HG02938 (cell line): ENCODE results near the gene MSANTD1.

Experiments used
- ATAC-seq: cut with Tn5 transposase; IDR thresholded peaks from one replicate; pipeline ENCODE4 v1.9.1; 2021; ENCODE audit warnings: mild to moderate bottlenecking, moderate library complexity; ENCODE audit not compliant: unreplicated experiment

MSANTD1 gene

DNA sequence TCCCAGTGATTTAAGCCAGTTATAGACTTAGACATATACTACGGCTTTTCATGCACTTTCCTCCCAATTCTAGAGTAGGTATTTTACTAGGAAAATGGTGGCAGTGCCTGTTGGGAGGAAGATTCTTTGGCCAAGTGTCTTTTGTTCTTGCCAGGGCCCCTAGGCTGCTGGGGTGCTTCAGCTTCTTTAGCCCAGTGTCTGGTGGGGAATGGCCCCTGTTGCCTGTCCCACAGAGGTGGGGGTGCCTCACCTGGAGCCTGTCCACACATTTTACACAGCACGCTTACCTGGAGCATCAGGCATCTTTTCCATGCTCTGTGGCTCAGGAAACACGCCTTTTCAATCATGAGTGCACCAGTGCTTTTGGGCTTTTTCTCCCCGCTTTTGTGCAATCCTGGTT, 33.2 kb upstream of the MSANTD1 start:
- no peak for ATAC-seq

DNA sequence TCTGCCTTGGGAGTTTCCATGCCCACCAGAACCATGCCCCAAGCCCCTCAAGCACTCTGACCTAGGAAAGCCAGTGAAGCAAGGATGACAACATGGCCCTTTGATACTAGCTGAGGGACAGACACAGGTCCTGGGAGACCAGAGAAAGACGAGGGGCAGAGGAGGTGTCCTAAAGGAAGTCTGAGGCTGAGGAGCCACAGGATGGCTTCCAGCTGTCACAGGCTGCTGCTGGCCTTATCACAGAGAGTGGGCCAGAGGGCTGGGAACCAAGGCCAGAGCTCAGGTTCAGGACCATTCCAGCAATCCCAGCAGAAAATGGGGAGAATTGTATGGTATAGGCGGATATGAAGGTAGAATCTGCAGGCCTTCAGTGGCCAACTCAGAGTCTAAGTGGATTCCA, 31.7 kb upstream of the MSANTD1 start:
- ATAC-seq: no peak

DNA sequence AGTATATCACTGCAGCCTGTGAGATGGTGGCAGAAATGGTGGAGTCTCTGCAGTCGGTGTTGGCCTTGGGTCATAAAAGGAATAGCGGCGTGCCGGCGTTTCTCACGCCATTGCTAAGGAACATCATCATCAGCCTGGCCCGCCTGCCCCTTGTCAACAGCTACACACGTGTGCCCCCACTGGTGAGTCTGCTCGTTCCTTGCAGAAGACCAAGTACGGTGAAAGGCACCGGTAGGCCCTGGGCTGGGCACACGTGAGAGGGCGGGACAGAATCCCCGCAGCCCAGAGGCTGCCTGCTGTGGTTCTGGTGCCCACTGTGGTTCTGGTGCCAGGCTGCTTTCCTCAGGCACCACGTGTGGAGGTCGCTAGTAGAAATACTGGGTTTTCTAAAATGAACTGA, 31.2 kb upstream of the MSANTD1 start:
- ATAC-seq: no peak

DNA sequence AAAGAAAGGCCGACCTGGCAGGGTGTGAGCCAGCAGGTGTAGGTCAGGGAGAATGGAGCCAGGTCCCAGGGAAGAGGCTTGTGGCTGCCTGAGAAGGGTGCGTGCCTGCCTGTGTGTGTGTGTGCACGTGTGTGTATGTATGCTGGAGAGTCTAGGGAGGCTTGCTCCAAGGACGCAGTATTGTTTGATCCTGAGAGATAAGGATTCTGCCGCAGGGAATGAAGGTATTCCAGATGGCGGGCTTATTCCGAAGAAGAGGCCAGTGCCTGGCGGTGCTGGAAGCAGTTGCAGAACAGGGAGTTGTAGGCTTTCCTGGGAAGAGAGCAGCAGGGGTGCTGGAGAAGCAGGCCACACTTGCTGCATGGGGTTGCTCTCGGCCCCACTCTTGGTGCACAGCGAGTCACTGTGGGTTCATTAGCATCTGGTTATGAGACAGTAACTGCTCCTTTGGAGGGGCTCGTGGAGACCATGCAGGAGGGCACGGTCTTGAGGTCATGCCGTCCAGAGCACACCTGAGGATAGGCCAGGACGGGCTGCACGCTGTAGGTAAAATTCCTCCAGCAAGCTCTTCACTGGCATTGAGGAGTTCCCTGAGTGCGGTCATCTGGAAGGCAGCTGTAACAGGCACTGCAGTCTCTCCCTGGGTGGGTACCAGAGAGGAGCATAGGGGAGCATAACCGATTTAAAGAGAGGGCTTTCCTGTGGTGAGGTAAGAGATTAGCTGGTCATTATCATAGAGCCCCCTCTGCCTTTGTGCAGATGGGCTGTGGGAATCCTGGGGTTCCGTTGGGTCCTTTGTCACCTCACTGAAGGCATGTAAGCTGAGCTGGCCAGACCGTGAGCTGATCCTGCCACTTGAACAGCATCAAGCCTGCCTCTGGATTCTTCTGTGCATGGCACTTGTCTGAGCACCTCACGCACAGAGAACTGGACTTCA, 29.9 kb upstream of the MSANTD1 start:
- no peak for ATAC-seq

DNA sequence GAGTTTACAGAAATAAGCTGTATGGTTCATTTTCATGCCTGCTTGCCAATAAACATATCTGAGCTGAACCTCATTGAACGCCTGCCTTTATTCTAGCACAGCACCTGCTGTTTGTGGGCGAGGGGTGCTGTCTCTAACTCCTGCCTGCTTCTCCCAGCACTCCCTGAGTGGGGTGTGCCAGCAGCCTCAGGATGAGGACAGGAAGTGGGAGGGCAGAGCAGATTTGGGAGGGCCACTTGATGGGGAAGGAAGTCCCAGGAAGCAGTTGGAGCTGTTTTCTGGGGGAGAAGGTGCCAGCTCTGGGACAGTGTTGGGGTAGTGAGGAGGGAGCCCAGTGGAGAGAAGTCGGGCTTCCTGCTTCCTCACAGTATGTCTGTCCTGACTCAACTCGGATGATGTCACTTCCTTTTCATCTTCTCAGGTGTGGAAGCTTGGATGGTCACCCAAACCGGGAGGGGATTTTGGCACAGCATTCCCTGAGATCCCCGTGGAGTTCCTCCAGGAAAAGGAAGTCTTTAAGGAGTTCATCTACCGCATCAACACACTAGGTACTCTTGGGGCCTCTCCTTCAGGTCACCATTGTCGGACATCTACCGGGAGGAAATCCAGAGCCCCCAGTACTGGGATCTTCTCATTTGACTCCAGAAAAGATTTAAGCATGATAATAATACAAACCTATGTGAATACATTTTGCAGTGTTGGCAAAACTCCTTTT, 29.0 kb upstream of the MSANTD1 start:
- ATAC-seq: no peak

DNA sequence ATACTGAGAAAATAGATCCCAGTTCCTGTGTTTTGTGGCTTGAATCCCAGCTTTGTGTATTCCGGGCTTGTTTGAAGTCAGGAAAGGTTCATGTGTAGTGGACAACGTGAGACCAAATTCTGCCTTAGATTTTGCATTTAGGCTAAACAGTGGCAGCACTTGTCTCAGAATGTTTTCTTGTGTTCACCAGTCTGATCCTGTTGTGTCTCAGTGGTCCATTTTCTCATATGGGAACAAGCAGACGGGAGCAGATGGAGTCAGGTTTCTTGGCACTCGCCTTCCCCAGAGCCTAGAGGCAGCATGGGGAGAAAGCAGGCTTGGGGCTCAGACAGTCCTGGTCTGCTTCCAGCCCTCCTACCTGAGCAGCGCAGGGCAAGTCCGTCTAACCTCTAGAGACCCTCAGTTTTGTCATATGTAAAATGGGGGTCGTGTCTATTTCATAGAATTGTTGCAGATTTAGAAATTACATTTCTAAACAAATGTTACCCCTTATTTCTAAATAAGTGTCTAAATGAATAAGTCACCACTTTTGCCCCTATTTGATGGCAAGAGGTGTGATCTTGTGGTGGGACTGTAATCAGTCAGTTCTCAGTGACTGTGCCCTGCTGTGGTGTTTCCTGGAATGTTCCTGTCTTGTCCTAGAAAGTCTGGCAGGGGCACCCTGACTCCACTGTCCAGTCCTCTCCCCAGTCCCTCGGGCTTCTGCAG, 28.3 kb upstream of the MSANTD1 start:
- no peak for ATAC-seq

DNA sequence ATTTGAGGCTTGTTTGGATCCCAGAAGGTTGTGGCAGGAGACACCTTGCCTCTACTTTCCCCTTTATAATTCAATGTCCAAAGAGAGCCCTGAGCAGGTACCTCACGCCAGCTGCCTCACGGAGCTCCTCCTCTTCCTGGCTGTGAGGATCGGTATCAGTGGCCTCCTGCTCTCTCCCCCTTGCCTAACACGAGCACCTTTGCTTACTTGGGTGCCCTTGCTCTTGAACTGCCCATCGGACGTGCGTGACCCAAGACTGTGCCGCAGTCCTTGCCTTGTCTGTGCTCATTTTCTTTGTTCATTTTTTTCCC, 27.8 kb upstream of the MSANTD1 start:
- no peak for ATAC-seq

DNA sequence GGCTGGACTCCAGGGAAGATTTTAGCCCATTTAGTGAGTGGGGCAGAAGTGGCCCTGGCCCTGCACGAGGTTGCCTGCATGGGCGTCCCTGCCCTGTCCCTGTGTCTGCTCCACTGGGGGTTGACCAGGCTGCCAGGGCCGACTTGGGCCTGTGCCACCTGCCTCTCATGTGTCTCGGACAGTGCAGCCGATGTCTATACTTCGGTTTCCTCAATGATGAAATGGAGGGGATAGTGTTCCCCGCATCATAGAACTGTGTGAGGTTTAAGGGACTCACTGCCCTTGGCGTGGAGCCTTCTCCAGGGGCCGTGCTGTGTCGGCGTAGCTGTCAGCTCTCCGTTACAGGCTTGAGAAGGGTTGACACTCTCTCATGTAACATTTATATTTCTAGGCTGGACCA, 27.0 kb upstream of the MSANTD1 start:
- ATAC-seq: no peak

DNA sequence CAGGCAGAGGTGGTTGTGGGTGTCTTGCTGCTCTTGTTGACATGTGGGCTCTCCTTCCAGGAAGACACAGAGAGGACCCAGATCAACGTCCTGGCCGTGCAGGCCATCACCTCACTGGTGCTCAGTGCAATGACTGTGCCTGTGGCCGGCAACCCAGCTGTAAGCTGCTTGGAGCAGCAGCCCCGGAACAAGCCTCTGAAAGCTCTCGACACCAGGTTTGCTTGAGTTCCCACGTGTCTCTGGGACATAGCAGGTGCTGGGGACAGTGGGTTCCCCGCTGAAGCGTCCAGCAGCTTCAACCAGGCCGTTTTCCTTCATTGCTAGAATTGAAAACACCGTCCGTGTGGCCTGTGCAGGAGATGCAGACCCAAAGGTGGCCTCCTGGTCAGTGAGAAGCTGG, 25.6 kb upstream of the MSANTD1 start:
- ATAC-seq: no peak

DNA sequence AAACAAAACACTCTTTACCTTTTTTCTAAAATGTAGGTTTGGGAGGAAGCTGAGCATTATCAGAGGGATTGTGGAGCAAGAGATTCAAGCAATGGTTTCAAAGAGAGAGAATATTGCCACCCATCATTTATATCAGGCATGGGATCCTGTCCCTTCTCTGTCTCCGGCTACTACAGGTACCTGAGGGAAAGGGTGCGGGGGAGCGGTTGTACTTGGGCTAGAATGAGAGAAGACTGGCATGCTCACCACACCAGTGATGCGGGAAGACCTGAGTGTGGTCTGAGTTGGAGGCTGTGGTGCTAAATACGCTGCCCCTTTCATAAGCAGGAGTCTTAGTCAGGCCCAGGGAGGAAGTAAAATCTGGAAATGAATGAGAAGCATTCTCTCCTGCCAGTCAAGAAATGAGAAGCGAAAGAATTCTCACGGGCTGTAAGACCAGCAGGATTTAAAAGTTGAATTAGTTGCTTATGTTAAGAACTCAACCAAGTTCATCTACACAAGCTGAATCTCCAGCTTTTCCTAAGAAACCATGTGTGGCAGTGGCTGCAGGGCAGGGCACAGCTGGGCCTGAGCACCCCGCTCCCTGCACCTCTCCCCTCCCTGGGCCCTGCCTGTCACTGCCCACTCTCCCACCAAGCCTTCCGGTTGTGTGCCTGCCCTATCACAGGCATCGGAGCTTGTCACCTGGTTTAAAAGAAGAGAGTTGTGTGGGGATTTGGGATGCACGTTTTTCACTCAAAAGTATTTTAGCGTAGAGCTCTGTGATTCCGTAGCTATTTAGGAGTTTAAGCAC, 24.8 kb upstream of the MSANTD1 start:
- ATAC-seq: no peak

DNA sequence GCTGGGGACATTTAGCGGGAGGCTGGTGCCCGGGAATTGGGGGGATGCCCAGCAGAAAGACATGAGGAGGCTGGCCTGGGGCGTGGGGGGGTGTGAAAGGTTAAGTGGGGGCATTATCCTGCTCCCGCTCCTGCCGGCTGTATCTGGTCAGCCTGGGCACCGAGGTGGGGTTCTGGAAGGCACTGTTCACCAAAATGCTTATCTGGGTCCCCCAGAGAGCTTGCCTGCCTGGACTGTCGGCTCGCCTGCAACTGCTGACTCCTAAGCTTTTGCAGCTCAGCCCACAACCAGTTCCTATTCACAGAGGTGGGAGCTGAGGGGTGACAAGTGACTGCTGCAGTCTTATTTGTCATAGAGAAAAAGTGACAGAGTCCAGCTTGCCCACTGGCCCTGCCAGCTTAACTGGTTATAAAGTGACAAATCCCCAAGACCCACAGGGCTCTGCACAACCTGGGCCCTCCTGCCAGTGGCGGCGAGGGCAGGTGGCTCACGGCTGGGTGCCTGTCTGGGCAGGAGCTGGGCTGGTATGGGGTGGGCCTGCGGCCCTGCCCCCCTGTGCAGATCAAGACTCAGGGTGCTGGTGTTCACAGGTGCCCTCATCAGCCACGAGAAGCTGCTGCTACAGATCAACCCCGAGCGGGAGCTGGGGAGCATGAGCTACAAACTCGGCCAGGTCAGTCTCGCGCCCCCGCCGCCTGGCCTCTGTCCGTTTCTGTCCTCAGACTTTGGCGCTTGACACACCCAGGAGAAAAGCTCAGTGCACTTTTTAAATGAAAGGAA, 23.7 kb upstream of the MSANTD1 start:
- ATAC-seq: no peak

DNA sequence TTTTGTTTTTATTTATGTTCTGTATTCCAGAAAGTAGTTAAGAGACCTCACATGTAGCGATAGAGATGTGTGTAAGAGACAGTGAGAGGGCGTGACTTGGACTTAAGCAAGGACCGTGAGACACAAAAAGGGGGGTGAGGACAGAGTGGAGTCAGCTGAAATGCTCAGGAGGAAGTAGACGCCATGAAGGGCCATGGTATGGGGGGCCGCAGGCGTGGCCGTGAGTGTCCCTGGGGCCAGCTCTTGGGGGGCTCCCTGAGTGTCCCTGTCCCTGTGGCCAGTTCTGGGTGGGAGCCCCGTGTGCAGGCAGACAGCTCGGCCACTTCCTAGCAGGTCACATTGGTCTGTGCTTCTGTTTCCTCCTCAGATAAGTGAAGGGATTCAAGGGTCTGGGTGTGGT, 23.0 kb upstream of the MSANTD1 start:
- no peak for ATAC-seq

DNA sequence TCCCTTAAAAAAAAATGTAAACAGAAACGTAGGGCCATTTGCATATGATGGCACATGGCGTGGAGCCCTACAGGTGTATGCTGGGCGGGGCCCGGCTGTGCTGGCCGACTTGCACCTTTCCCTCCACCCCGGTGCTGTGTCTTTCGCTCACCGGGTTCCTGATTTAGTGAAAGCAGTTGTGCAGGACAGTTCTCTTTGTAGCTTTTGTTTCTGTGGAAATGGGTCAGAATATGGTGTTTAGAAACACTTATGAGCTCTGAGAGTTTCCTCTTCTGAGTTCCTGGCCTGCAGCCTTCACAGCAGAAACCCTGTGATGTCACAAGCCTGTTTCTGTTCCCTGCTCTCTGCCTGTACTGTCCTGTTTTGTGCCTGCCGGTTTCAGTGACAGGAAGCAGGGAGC, 22.5 kb upstream of the MSANTD1 start:
- ATAC-seq: no peak

DNA sequence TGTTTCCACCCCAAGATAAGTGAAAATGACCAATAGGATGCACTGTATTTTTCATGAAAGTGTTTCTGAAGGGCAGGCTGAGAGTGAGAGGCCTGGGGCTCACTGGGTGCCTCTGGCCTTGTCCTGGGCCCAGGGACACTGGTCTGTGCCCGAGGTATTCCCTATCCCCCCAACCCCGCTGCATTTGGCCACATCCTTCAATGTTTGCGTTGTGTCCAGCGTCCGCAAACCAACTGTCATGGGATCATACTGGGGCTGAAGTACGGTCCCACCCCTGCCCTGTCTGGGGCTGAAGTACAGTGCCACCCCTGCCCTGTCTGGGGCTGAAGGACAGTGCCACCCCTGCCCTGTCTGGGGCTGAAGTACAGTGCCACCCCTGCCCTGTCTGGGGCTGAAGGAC, 22.0 kb upstream of the MSANTD1 start:
- ATAC-seq: no peak

DNA sequence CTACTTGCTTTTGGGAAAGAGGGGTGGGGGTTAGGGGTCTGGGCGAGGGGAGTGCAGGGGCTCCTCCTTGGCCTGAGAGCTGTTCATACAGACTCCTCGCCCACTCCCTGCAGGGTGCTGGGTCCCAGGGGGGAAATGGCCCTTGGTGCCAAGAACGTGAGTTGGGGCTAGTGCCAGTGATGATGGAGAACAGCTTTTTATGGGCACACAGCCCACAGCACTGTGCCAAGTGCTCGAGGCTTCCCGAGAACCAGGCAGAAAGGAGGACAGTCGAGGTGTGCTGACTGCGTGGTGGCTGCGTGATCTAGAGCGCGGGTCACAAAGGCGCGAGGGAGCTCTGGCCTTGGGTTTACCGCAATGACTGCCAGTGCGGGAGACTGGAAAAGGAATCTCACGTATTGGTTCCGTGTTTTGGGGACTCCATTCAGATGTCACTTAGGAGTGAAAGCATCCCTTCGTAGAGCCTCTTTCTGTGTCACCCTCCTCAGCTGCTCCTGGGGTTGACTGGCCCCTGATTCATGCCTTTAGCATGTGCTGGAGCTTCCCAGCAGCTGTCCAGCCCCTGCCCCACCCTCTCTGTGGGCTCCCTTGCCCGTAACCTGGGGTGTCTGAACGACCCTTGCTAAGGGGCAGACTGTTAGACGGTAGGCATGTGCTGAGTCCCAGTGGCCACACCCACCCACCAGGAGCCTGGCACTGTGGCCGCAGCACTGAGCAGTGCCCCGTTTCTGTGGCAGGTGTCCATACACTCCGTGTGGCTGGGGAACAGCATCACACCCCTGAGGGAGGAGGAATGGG, 20.9 kb upstream of the MSANTD1 start:
- no peak for ATAC-seq

DNA sequence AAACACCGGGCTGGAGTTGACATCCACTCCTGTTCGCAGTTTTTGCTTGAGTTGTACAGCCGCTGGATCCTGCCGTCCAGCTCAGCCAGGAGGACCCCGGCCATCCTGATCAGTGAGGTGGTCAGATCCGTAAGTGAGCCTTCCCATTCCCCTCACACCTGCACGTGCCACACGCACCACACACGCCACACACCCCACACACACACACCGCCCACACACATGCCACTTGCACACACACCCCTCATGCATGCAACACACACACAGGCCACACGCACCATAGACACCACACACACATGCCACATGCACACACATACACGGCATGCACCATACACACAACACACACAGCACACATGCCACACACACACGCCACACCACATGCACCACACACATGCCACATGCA, 20.1 kb upstream of the MSANTD1 start:
- no peak for ATAC-seq

DNA sequence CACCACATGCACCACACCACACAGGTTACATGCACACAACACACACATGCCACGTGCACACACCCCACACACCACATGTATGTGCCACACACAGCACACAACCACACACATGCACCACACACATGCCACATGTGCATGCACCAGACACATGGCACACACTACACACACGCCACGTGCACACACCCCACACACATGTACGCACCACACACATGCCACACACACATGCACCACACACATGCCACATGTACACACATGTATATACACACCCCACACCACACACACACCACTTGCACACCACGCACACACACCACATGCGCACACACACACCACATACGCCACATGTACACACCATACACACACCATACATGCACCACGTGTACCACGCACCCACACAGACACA, 19.6 kb upstream of the MSANTD1 start:
- ATAC-seq: no peak

DNA sequence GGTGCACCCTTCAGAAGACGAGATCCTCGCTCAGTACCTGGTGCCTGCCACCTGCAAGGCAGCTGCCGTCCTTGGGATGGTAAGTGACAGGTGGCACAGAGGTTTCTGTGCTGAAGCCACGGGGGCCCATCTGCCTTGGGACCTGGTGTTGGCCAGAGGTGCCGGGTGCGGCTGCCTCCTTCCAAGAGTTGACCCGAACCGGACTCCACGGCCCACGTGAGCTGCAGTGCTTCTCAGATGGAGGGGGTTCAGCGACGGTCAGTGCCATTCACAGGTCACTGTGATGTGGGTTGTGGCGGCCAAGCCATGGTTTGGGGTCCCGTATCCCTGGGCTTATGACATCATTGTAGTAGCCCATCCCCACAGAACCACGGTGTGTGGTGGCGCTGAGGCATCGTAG, 19.0 kb upstream of the MSANTD1 start:
- no peak for ATAC-seq

DNA sequence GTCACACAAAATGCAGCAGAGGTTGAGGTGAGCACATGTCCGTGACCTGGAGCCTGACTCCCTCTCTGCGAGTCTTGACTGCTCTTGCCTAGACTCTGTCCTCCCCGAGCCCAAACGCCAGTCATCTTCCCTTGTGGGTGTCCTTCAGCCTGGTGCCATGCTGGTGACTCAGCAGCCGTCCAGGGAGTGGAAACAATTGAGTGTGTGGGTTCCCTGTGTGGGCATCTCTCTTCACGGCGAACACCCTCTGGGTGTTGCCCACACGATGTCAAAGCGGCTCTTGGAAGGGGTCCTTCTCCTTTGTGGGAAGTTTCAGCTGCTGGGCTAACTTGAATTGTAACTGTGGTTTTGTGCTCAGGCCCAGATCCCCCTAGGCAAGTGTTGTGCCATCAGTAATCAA, 17.5 kb upstream of the MSANTD1 start:
- no peak for ATAC-seq

DNA sequence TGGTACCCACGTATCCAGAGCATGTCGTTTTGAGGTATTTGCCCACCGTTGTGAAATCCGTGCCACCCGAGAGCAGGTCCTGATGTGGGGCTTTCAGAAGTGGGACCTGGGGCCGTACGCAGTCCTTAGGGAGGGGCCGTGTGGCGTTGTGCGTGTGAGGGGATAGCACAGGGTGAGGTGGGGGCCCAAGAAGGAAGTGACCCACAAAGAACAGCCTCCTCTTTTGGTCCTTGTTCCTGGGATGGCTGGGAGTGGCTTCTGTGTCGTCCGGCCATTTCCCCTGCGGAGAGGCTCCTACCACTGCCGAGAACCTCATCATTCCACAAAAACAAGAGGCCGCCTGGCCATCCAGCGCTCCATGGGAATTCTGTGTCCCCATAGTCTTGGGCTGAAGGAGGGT, 17.0 kb upstream of the MSANTD1 start:
- no peak for ATAC-seq
